DMS53 treated with DMSO at 0.1 percent for 48 hours (cell line): ENCODE results near the gene TP73.

Experiments
- DNase-seq: peaks from one replicate; lab custom pipeline; 2025; ENCODE audit not compliant: unreplicated experiment; lab: John Stamatoyannopoulos, UW

TP73 gene

GRCh38 chr1:3777078-3777547 lies 124.8 kb downstream of the TP73 start:
- no peak for DNase-seq

- DNase-seq: no peak
Observed at GRCh38 chr1:3777647-3778589, 125.6 kb downstream of the TP73 start.

GRCh38 chr1:3778590-3779264 lies 126.4 kb downstream of the TP73 start:
- DNase-seq: no peak

GRCh38 chr1:3779265-3779911 lies 127.1 kb downstream of the TP73 start:
- no peak for DNase-seq

GRCh38 chr1:3779912-3780416 lies 127.6 kb downstream of the TP73 start:
- no peak for DNase-seq

- DNase-seq: no peak
Observed at GRCh38 chr1:3780901-3781300, 128.6 kb downstream of the TP73 start.

- no peak for DNase-seq
Observed at GRCh38 chr1:3783651-3784474, 131.5 kb downstream of the TP73 start.

GRCh38 chr1:3785045-3785444 lies 132.7 kb downstream of the TP73 start:
- DNase-seq: no peak

- peak; percentile 30 for DNase-seq
Observed at GRCh38 chr1:3785456-3786157, 133.3 kb downstream of the TP73 start.
